NCI-H1417 (cell line): Measurements from ENCODE around the gene DPYD.
"Not testable (repeated sequence)": the region's sequence is repeated elsewhere in the genome, so short reads cannot be mapped to it uniquely, and the experiment has no call there.

Experiments
- DNase-seq, 3 experiments: peaks; one replicate each; lab custom pipeline; 2025; lab: John Stamatoyannopoulos, UW

The DPYD gene

DNA sequence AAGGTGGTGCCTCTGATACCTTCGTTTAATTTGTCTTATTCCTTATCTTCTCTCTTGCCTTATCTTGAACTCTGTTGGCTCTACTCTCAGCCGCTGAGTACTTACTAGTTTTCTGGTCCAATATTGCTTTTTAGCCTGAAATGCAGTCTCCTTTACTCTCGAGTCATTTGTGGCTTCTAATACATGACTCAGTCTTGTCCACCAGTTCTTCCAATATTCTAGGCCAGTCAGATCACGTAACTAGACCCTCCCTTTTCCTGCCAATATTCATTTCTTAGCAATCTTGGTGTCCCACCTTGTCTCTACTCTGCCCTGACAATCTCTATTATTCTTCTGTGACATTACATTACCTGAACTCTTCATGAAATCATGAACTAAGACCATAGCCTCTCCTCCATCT lies 555.8 kb downstream of the DPYD start:
- no peak for DNase-seq

DNA sequence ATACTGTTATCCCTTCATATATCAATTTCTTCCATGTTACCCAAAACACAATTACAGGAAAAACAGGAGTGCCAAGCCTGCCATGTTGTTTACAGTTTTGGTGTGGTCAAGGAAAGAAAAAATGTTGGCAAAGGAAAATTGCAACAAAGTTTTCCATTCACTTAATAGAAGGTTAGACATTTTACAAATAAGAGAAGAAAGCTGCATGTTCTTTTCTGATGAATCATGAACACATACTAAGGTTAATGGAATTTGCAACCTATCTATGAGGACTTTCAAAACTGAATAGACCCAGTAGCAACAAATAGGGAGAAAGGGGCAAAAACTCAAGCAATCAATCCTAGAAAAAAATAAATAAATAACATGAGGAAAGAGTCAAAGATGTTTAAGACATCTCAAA lies 556.7 kb downstream of the DPYD start:
- DNase-seq, result no peak

DNA sequence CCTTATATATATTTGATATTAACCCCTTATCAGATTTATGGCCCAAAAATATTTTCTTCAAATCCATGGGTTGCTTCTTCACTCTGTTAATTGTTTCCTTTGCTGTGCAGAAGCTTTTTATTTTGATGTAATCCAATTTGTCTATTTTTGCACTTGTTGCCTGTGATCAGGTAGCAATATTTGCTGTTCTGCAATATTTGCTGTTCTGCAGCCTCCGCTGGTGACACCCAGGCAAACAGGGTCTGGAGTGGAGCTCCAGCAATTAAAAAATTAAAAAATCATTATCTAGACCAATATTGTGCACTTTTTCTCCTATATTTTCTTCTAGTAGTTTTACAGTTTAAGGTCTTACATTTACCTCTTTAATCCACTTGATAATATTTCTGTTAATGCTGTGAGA lies 564.5 kb downstream of the DPYD start:
- no peak for DNase-seq

DNA sequence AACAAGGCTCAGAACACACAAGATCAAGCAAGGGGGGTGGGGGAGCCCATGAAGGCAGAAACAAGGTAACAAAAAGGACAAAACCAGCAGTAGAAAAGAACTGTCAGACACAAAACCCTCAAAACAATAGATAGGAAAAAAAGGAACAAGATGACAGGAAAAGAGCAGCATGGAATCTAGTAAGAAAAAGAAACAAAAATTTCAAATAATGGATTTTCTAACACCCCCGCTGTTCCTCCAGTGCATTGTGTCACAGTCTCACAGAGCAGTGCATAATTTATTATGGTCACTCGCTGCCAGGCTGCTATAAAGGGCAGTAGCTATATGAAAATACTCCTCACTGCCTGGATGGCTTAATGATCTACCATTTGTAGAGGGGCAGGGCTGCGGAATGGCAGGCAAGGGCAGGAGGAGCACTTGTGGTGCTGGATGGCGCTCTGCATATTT lies 567.9 kb downstream of the DPYD start:
- no peak for DNase-seq

DNA sequence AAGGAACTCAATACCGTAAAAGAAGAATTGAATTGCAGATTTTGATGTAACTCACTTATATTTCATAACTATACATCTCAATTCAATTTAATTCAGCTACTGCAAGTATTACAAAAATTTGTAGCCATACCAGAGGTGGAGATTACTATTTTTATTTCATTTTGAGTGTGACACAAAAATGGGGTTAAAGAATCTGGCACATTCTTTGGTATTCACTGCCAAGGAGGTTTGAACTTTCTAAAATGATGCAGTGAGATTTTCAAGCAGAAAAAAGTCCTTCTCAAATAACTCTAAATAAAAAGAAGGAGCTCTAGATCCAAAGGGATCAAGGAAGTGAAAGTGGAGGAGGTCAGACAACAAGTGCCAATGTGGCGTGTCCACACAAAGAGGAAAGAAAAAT lies 569.0 kb downstream of the DPYD start:
- DNase-seq, result no peak

DNA sequence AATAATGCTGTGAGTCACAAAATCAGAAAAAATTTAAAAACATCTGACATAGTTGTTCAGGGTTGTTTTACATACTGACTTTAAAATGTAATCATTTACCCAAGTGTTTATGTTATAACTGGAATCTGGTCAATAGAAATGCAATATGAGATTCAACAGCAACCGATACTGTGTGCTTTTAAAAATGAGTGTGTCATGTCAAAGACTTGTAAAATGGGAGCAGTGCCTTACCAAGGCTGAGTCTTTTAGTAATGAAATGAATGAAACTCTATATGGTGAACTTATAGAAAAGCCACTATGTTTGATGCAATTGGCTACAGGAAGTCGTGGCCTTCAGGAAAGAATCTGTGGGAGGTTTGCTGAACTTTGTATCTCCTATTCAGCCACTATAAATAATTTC lies 570.2 kb downstream of the DPYD start:
- no peak for DNase-seq

DNA sequence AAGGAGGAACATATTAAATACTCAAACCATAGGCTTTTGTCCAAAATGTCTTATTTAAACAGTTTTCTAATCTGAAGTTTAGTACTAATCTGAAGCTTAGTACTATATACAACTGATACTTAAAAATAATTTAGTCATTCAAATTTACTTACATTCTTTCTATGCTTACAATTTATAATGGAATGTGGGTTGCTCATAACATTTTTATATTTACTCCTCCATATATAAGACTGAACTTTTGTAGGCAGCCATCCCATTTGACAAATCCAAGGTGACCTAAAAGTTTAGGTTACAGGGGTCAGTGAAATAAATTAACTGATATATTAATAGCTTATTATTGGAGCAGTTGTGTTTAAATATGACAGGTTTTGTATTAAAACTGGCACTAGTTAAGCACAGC lies 570.6 kb downstream of the DPYD start:
- no peak for DNase-seq

DNA sequence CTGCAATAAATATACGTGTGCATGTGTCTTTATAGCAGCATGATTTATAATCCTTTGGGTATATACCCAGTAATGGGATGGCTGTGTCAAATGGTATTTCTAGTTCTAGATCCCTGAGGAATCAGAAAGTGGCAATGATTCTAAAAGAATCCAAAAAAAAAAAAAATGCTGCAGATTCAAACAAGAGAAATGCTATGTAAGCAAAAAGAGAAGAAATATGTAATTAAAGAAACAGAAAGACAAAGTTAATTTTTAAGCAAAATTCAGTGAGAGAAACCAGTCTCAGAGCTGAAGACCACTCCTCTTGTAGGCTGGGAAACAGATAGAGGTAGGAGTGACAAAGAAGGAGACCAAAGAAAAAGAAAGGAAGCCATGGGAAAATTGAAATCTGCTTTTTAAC lies 571.0 kb downstream of the DPYD start:
- DNase-seq, result not testable (repeated sequence)

DNA sequence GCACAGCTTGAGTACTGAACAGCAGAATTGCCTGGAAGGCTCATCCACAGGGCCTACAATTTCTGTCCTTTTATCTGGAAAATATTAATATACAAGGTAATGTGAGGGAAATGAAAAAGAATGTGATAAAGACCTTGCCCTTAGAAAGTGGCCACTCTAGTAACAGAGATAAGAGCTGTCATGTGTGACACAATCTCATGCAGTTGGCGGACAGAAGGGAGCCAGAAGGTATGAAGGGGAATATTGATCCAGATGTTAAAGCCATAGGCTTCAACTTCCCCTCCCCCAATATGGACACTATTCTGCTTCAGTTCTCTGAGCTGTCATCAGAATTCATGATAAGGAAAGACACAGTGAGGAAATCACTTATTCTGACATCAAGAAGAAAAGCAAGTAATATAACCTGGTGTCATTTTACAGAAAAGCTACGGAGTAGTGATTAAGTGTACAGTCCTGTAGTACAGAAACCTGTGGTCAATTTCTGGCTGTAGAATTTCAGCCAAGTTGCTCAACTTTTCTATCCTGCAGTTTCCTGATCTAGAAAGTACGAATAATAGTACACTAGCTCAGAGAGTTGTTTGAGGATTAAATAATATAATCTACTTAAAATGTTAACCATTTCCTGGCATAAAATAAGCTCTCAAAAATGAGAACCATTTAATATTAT lies 572.1 kb downstream of the DPYD start:
- DNase-seq, result no peak

DNA sequence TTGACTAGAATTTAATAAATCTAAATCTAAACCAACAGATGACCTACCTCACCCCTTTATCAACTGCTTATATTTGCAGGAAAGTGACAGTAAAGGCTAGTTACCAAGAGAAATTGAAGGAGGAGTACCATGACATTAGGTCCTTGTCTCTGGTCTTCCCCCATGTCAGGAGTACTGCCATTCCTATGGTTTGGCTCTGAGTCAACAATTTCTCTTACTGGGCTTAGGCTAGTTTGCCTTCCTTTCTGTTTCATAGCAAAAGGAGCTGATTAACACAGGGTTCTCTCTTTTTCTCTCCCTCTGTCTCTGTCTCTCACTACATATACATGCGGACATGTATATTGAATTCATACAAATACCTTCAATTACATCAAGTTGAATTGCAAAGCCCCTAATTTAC lies 579.9 kb downstream of the DPYD start:
- no peak for DNase-seq

DNA sequence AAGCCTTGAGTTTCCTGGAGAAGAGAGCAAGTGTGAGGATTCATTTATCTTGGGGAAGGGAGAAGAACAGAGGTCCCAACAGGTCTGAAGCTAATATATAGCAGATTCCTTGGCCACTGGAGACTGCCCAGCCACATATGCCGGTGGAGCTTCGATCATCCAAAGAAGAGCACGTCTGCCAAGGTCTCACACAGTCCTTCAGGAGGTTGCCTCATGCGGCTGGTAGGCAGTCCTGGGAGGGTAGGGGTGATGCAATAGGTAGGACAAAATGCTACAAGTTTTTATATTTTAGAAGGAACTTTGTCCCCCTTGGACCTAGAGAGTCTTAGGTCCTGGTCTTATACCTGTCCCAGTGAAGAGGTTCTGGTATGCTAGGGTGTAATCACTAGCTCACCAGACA lies 582.5 kb downstream of the DPYD start:
- no peak for DNase-seq

DNA sequence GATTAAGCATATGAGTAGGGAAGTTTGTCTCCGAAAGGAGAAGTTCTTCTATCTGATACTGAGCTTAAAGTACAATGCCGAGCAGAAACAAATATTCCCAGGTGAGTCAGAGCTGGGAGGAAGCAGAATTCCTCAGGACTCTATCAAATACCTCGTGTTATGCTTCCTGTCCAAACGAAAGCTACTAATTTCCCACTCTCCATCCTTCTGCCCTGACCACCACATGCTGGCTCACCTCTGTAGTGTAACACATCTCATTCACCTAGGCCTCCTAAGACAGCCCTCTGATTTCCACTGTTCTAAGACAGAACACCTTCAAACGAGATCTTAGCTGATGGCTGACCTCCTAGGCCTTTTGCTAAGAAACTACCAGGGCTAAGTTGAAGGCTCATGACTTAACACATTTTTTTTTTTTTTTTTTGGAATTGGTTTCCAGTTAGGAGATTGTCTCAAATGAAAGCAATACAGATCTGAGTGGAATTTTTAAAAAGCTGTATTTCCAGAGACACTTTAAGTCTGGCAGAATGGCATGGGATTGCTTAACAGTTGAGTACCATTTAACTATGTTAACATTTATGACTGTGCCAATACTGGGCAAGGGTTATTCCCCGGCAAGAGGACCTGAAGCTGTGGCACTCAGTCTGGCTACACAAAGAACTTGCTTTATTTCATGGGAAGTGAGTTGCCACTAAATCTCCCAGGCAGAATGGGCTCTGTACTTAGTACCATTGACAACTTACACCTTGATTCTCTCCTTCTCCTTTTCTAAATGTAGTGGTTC lies 583.4 kb downstream of the DPYD start:
- DNase-seq, result no peak

DNA sequence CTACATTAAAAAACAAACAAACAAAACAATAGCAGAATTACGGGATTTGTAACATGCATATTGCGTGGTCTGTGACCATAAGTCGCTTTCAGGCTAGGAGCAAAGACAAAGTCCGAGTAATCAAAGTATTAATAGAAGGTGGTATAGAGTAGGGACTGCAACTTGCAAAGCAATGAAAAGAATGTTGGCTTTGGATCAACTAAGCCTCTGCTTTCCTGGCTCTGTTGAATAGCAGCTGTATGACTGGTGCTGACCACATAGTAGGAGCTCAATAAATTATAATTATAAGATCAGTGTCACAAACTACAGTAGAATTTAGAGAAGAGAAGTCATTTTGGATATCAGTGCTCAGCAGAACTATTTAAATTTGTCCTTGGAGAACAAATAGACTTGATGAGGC lies 586.4 kb downstream of the DPYD start:
- no peak for DNase-seq

DNA sequence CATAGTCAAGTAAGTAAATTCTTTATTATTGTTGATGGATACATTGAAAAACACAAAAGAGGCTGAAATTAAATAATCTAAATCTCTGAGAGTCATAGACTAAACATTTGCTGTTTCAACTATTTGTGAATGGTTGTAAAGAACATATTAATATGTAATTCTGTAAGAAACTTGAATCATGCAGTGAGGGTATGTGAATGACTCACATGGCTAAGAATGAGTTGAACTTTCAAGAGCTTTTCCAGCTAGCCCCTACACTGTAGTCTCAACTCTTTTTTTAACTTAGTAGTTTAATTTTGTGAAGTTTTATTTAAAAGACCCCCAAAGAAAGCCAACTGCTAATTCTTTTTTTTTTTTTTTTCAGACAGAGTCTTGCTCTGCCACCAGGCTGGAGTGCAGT lies 588.1 kb downstream of the DPYD start:
- no peak for DNase-seq

DNA sequence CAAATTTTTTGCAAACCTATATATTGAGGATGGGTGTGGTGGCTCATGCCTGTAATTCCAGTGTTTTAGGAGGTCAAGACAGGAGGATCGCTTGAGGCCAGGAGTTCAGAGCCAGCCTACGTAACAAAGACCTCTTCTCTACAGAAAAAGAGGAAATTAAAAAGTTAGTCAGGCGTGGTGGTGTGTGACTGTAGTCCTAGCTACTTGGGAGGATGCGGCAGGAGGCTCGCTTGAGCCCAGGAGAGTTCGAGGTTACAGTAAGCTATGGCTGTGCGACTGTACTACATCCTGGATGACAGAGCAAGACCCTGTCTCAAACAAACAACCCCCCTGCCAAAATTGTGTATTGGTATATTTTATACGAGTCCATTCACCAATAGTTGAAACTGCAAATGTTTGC lies 589.7 kb downstream of the DPYD start:
- DNase-seq, result no peak

DNA sequence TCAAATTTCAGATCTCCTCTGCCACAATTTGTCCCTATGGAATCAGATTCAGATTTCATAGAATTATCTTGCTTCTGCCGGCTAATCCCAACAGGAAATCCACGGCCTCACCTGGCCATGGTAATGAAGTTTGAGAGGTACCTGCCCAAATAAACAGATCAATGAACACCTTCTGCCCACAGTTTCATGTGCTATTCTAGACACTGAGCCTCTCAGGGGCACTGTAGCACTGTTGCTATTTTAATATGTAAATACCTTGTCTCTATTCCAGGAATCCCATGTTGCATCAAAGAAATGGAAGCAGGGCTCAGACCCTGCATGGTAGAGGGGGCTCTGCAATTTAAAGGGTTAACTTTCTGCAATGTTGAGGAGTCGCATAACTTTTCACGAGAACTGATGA lies 606.1 kb downstream of the DPYD start:
- DNase-seq, result peak in 1 of 3 experiments; percentile 2

DNA sequence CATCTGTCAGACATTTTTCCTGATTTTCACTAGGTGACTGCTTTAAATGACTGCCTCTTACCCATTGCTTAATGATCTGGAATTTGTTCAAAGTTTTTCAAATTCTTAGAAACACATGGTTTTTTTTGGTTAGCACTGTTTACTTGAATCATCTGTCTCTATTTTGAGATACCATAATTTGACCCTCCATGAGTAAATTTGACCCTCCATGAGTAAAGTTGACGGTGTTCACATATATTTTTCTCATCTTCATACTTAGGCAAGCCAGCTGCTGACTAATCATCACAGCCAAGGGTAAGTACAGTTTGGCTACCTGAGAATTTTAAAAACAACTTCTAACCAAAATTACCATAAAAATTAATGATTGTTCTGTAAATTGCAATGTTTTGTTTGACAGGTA lies 612.7 kb downstream of the DPYD start:
- no peak for DNase-seq

DNA sequence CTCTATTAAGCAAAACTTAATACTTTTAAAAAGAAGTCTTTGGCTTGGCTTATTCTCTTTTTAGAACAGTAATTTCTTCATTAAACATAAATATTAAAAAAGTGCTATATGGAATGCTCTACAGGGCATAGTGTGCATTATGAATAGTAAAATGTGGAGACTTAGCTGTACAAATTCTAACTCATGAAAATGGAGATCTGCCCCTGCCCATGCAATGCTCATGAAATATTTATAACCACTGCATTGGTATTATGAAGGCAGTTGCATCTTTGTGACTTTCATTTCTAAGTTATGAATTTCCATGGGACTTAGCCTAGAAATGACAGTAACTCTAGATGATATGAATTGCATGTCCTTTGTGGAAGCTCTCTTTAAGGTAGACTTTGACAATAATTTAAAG lies 613.3 kb downstream of the DPYD start:
- no peak for DNase-seq

DNA sequence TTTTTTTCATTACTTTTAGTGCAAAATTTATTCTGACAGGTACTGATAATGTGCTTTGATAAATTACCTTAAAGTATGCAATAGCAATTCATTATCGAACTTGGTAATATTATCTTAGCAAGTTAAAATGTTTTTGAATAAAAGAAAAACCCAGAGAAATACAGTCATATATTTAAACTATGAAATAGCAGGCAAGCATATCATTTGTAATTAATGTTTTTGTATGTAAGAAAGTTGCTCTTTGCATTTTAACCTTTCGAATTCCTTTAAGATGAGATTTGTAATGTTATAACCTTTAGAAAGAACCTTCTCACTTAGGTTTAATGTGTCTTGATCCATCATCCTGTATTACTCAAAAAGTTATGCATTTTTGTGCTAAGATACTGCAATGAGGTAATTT lies 613.7 kb downstream of the DPYD start:
- no peak for DNase-seq

DNA sequence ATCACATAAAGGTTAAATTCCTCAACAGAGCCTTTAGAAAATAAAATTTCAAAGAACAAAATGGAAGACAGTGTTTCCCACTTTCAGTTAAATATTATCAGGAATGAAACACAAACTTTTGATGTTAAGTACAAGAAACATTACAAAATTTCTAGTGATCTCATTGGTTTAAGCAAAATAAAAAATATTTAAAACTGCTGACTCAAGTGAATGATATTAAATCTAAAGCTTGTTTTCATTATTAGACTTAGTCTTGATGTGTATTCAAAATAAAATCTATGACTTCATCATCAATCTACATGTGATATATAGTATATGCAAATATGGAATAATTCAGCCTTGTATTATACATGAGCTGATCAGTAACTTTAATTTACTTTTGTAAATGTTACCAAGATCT lies 614.3 kb downstream of the DPYD start:
- no peak for DNase-seq

DNA sequence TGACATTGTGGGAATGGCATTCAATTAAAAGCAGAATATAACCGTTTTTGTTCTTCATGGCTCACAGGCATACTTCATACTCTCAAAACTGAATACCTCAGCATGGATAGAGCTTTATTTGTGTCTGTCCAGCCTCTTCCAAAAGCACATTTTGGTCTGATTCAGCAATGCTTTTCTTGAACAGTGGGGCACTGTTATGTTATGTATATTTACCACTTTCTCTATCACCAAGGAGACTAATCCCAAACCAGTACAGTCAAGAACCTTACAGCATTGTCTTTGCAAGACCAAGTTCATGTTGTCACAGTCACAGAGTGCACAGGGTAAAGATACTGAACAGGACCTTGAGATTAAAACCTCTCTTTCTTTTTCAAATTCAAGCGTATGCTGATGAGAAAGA lies 616.5 kb downstream of the DPYD start:
- DNase-seq, result no peak

DNA sequence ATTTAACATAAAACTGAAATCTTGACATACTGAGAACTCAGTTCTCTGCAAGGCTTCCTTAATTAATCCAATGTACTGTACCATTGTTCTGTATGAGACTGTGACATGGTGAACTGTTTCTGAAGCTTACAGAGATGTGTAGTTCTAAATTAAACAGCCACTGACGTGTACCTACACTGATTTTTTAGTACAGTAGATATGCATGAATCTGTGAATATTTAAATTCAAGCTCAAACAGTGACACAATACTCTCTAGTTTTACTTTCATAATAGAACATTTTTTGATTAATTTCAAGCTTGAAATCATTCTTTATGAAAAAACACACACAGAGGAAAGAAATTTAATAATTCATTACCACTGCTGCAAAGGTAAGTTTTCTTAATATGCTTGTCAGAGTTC lies 621.9 kb downstream of the DPYD start:
- no peak for DNase-seq

DNA sequence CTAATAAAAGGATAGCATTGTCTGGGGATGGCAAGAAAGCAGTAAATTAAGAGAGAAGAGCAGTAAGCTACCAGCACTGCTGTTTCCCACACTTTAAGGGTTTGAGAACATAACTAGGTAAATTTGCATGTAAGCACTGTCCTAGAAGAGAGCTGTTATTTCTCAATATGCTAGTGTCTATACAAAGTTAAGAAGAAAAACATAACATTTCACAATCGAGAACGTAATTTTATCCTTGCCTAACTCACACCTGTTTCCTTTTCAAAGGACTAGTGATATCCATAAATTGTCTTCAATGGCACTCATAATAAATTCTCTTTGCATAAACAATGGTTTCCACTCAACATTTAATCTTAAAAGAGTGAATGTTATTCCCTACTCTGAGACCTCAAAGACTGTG lies 623.2 kb downstream of the DPYD start:
- no peak for DNase-seq

DNA sequence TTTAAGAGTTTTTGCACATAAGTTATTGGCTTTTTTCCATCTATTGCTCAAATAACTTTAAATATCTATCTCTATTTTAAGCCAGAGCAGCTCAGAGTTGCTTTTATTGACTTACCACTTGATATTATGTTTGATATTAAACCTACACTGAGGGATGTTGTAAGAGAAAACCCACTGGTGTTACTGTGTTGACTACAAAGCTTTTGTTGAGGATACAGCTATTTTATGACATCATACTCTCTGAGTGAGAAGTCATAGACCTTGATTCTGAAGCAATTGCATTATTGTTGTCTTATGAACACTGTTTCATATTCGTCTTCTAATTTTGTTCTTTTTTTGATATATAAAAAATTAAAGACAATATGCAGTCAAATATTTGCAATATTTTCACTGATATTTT lies 638.9 kb downstream of the DPYD start:
- no peak for DNase-seq
